ENCODE results near the gene IQCC. TPM values are rescaled to one million over a fixed set of nuclear protein-coding genes. Genes with fewer than 3 reads are reported as not detected.

IQCC gene
- total RNA-seq, 1 donor from 2014 or later, result 0.79 TPM

DNA sequence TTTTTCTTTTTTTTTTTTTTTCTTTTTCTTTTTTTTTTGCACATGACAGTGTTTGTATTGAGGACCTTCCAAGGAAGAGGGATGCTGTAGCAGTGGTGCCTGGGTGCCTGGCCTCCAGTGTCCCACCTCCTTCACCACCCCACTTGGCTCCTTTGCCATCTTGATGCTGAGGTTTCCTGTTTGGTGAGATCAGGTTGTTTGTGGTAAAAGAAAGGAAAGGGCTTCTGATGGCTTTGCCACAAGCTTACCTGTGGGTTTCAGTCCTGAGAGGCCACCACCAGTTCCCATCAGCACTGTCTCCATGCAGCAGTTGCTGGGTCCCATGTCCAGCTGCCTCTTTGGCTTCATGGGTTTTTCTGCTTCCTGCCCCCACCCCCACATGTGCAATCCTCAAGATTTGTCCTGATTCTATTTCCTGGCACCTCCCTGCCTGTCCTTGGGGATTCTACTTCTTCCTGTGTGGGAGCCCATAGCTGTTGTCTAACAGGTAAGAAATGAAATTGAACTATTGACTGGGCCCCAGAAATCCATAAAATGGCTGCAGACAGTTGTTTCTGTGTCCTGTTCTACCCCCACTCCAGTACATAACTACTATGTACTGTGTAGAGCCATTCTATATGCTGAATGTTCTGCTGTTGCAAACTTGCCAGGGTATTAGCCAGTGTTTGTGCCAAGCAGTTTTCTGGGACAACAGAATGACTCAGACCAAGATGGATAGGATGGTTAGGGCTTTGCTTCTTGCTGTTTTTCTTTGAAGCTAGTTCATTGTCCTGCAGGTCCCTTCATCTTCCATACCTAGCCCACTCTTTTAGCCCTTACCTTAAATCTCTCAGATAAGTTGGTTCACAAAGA lies 9.3 kb upstream of the IQCC start:
- no peak for DNase-seq (ENCODE audit: low read depth in 2 of 2)

DNA sequence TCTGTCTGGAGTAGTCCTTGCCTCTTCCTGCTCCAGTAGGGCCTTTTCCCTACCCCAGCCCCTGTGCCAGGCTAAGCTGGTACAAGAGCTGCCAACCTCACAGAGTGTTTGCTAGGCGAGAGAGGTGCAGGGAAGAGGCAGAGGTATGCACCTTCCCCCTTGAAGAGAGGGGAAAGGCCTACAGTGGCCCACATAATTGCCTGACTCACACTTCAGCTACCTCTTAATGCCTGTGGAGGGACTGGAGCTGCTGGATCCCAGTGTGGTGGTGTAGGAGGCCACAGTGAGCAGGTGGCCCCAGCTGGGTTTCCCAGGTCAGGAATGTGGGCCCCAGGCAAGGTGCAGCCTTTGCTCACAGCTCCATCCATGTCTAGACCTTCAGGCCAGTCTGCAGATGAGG lies 8.4 kb upstream of the IQCC start:
- no peak for DNase-seq (ENCODE audit: low read depth in 2 of 2)

- no peak for DNase-seq (ENCODE audit: low read depth in 2 of 2)
Measured at GRCh38 chr1:32197837-32198236, 7.6 kb upstream of the IQCC start.

DNA sequence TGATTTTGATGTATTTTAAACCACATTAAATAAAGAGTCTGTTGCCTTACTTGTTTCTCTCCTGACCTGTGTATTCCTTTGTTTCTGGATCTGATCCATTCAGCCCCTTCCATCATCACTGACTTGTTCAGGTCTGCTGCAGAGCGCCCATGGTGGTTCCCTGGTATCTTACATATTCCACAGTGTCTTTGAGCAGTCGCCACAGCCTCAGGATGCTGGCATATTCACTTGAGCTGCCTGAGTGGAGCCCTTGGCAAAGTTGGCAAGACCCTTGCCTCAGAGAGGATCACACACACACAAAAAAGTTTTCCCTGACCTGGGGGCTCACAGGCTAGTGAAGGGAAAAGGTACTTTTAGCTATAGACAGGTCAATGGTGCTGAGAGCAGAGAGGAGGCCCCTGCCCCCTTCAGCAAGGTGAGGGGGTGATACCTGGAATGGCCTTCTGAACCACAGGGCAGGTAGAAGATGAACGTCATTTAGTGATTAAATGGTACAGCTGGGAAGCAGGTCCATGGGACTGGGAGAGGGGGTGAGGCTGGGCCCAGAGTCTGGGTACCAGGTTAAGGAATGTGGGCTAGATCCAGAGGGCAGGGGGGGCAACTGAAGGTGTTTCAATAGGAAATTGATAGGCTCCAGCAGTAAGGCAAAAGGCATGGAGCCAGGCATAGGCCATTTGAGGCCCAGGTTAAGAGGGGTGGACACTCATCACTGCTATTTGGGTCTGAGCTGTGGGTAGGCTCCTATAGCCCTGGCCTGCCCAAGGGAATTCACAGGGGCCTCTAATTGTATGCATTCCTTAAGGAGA lies 7.0 kb upstream of the IQCC start:
- DNase-seq (ENCODE audit: low read depth in 2 of 2), result no peak

DNA sequence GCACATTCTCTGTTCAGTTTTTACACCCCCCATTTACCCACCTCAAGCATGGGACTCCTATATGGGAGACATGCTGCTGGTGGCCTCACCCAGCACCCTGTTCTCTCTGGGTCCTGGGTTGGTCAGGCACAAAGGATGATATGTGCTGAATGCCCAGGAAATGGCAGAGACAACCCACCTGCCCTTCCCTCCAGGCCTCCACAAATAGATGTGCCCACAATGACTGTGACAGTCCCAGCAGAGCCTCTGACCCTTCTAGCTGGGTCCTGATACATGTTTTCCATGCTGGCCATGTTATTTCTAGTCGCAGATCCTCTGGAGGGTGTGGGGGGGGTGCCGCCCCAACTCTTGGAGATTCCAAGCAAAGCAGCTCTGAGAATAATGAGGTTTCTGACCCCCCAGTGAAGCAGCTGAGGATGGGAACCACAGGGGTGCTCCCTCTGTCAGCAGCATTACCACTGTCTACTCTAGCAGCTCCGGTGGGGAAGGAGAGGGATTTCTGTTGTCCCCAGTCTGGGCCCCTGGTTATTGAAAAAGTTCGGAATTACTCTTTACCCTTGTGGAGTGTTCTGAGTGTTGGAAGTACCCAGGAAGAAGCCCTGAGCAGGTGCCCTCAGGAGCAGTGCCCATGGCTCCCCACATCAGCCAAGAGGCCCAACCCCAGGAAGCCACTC lies 6.3 kb upstream of the IQCC start:
- no peak for DNase-seq (ENCODE audit: low read depth in 2 of 2)

DNA sequence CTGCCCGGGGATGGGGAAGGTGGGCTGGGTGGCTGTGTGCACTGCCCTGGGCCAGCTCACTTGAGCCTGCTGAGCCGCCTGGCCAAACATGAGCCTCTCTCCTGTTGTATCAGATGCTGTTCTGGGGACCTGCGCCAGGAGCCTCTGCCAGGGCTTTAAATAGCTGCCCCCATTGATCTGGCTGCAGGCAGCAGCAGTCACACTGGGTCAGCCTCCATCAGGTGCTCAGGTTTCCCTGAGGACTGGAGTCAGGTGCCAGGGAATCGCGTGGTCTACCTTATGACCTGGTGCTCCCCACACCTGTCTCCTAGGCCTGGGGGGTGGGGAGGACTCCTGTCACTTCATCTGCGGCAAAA lies 5.8 kb upstream of the IQCC start:
- no peak for DNase-seq (ENCODE audit: low read depth in 2 of 2)

GRCh38 chr1:32200226-32201010 lies 5.1 kb upstream of the IQCC start, which contains the start of gene CCDC28B:
Gene CCDC28B, plus strand, starts transcription at chr1:32200595. Its CDS starts 1,341 bp downstream, at chr1:32201936.
- peak; percentile 45 to 52 for DNase-seq (ENCODE audit: low read depth in 2 of 2)

DNA sequence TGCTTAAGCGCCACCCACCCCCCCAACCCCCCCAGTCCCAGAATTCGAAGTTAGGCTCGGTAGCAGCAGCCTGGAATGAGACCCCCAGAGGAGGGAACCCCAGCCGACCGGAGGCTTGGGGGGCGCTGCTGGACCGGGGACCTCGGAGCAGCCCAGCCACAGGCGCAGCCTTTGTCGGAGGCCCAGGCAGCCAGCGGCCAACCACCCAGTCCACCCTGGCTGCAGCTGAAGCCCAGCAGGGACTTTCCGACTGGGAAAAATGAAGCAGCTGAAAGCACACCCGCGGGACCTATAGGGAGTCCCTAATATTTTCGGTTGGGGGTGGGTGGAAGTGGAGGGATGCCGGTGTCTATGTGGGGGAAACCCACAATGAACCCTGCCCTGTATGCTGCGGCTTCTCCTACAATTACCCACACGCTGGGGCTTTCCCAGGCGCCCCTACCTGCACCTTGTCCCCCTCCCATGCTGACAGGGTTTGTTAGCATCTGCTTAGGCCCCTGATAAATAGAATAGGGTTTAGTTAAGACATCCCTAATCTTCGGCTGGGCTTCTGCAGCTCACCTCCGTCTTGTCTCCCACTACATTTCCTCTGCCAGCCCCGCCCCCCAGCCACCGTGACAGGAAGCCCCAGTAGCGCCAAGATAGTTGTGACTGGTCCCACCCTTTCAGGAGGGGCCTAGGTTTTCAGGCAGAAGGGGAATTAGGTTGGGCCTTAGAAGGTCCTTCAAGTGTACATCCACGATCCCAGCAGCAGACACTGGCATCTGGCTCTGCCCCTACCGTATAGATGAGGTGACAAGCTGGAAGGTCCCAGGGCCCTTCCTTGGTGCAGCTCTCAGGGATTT lies 4.2 kb upstream of the IQCC start:
- DNase-seq (ENCODE audit: low read depth in 2 of 2), result peak; percentile 68 to 81

DNA sequence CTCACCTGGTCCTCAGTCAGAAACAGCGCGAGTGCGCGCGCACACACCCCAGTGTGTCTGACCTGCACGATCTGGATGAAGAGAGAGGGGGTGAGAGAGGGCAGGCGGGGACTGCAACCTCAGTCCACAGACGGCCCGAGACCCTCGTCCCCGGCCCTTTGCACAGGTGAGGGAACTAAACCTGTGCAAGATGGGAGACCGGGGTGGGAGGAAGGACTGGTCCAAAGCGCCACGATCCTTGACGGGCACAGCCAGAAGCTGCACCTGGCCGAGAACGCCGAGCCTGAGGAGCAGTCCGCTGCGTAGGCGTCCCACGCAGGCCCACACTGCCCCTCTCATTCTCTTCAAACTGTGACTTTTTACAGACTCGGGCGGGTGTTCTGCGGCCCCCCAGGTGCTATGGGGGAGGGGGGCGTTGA lies 519 bp upstream of the IQCC start:
- no peak for DNase-seq (ENCODE audit: low read depth in 2 of 2)

DNA sequence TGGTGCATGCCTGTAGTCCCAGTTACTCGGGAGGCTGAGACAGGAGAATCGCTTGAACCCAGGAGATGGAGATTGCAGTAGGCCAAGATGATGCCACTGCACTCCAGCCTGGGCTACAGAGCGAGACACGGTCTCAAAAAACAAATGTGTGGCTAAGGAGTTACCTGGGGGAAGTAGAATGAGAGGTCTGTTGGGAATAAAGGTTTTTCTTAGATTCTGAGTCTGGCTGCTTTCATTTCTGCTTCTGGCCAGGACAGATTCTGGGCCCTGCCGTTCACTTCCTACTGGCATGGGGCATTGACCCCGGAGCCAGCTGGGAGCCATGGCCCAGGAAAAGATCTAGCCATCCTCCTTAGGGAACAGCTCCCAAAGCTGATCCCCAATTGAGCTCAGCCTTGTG lies 3.0 kb downstream of the IQCC start:
- no peak for DNase-seq (ENCODE audit: low read depth in 2 of 2)

DNA sequence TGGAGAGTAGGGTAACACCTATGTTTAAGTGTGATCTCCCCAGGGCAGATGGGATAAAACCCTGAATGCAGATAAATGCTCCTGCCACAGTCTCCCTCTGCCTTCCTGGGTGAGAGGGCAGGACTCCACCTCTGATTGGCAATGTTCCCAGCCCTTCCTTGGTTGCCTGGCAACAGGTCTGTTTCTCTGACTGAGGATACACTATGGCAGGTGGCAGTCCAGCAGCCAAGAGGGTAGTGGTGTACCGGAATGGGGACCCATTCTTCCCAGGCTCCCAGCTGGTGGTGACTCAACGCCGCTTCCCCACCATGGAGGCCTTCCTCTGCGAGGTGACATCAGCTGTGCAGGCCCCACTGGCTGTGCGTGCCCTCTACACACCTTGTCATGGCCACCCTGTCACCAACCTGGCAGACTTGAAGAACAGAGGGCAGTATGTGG lies 3.4 kb downstream of the IQCC start, which contains the start of gene DCDC2B:
Gene DCDC2B, plus strand, starts transcription at position 199 of the 438 bp plus-strand sequence. Its CDS starts 5 bp downstream, at position 204.
- DNase-seq (ENCODE audit: low read depth in 2 of 2), result peak in 1 of 2 donors; percentile 61

GRCh38 chr1:32215629-32216480 lies 10.4 kb downstream of the IQCC start:
- DNase-seq (ENCODE audit: low read depth in 2 of 2), result peak; percentile 75 to 84

- peak in 1 of 2 donors; percentile 28 for DNase-seq (ENCODE audit: low read depth in 2 of 2)
Measured at GRCh38 chr1:32216566-32216965, 11.1 kb downstream of the IQCC start.

DNA sequence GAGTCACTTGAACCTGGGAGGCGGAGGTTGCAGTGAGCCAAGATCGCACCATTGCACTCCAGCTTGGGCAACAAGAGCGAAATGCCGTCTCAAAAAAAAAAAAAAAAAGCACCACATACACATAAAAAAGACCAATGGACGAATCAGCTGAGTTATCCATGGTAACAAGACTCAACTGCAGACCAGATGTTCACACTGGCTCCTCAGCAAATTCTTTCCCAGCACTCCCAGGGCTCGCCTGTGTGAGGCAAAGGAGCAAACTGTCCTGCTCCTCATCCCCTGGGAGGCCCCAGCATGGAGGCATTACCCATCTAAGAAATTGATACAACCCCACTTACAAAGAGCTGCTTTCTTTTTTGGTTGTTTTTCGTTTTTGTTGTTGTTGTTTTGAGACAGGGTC lies 13.6 kb downstream of the IQCC start:
- no peak for DNase-seq (ENCODE audit: low read depth in 2 of 2)

- no peak for DNase-seq (ENCODE audit: low read depth in 2 of 2)
Measured at GRCh38 chr1:32220746-32221580, 15.5 kb downstream of the IQCC start.

DNA sequence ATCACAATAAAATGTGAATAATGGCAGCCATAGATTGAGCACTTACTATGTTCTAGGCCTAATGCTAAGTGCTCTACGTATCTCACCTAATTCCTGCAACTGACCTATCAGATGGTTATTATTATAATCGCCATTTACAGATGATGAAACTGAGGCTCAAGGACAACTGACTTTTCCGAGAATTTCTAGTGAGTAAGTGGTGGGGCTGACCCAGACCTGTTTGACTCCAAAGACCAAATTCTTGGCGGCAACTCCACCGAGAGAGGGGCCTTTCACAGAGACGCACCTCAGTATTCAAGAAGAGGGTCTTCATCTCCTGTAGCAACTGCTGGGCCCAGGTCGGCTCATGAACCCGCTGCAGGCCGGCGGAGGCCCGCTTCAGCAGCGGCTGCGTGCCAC lies 16.1 kb downstream of the IQCC start:
- DNase-seq (ENCODE audit: low read depth in 2 of 2), result no peak

- DNase-seq (ENCODE audit: low read depth in 2 of 2), result peak; percentile 93 to 95
Measured at GRCh38 chr1:32221980-32222755, 16.7 kb downstream of the IQCC start, which contains the start of the genes EIF3I and TMEM234. Gene EIF3I, plus strand, starts transcription at chr1:32222407. Its CDS starts 35 bp downstream, at chr1:32222442. Gene TMEM234, minus strand, starts transcription at chr1:32222353. Its CDS starts 31 bp downstream, at chr1:32222322.

Data from lung microvascular endothelial cell (primary cell).